Gastroesophageal sphincter (tissue), 3 donors: ENCODE measurements around the gene COL20A1.

Source experiments
- POLR2AphosphoS5 ChIP-seq: sonication (generic); formaldehyde crosslinking; IDR thresholded peaks from one replicate; pipeline ENCODE4 v1.6.1; 2017; ENCODE audit warnings: antibody characterized with exemption
- TF ChIP-seq, protein P1 (sequence below), 4 experiments: fragments of 200-600 bp in 2 of 4; fragments of 450-650 bp in 2 of 4; sonication (generic) in 1 of 4; IDR thresholded peaks; one replicate each; pipeline ENCODE4 v1.5.1; 2017 to 2019; ENCODE audit warnings: antibody characterized with exemption in 4 of 4, mild to moderate bottlenecking in 2 of 4, moderate library complexity in 2 of 4

DNA sequence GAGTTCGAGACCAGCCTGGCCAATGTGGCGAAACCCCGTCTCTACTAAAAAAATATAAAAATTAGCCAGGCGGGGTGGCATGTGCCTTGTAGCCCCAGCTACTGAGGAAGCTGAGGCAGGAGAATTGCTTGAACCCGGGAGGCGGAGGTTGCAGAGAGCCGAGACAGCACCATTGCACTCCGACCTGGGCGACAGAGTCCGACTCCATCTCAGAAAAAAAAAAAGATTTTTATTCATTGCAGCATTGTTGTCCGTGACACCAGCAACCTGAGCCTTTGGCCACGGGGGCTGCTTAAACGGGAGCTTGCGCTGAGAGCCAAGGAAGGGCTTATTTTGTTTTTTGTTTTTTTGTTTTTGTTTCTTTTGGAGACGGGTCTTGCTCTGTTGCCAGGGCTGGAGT is 13.1 kb upstream of the COL20A1 start:
- TF ChIP-seq, protein P1, sequence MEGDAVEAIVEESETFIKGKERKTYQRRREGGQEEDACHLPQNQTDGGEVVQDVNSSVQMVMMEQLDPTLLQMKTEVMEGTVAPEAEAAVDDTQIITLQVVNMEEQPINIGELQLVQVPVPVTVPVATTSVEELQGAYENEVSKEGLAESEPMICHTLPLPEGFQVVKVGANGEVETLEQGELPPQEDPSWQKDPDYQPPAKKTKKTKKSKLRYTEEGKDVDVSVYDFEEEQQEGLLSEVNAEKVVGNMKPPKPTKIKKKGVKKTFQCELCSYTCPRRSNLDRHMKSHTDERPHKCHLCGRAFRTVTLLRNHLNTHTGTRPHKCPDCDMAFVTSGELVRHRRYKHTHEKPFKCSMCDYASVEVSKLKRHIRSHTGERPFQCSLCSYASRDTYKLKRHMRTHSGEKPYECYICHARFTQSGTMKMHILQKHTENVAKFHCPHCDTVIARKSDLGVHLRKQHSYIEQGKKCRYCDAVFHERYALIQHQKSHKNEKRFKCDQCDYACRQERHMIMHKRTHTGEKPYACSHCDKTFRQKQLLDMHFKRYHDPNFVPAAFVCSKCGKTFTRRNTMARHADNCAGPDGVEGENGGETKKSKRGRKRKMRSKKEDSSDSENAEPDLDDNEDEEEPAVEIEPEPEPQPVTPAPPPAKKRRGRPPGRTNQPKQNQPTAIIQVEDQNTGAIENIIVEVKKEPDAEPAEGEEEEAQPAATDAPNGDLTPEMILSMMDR (IDR thresholded peaks at IDR 0.05): no peak
- no peak for TF ChIP-seq POLR2AphosphoS5
